ENCODE data around the gene SPARC. TPM values are rescaled to one million over a fixed set of nuclear protein-coding genes. Genes with fewer than 3 reads are reported as not detected.

SPARC gene
- total RNA-seq, 4 donors from 2014 or later = 918 to 2,129 (median 1,501) TPM

- TF ChIP-seq POLR2A (IDR thresholded peaks at IDR 0.05) (no peak), CTCF (IDR thresholded peaks at IDR 0.05) (peak; percentile 81 to 90 (median 89))
- Histone ChIP-seq H3K36me3 (no peaks in the 10 kb centered on the region), H3K27ac (no peak overlapping the region), H3K4me3 (no peak overlapping the region), H3K4me1 (no peaks in the 10 kb centered on the region), H3K9me3 (no peaks in the 10 kb centered on the region), H3K27me3 (no peaks in the 10 kb centered on the region)
- DNase-seq (ENCODE audit: low spot score in 2 of 2) = peak; percentile 63 to 88
- 0 to 5% methylated on average over 6 of the region's 6 CpGs for WGBS, 2 donors
Measured at GRCh38 chr5:151651997-151652645, 34.6 kb downstream of the SPARC start.

GRCh38 chr5:151648988-151649387, 37.7 kb downstream of the SPARC start:
- Histone ChIP-seq H3K9me3 (no peaks in the 10 kb centered on the region), H3K4me1 (no peaks in the 10 kb centered on the region), H3K4me3 (no peak overlapping the region), H3K27ac (no peak overlapping the region), H3K36me3 (no peaks in the 10 kb centered on the region), H3K27me3 (no peaks in the 10 kb centered on the region)
- TF ChIP-seq EP300 (IDR thresholded peaks at IDR 0.05) (no peak), CTCF (IDR thresholded peaks at IDR 0.05) (no peak)
- no peak for DNase-seq (ENCODE audit: low spot score in 2 of 2)
- WGBS, 2 donors = 57 to 68% methylated on average over 7 of the region's 7 CpGs

GRCh38 chr5:151648089-151648488, 38.6 kb downstream of the SPARC start:
- H3K36me3 ChIP-seq = no peaks in the 10 kb centered on the region
- H3K27me3 ChIP-seq = no peaks in the 10 kb centered on the region
- WGBS, 2 donors = 96 to 98% methylated on average over 2 of the region's 2 CpGs
- no peaks in the 10 kb centered on the region for H3K9me3 ChIP-seq
- no peak for TF ChIP-seq CTCF (IDR thresholded peaks at IDR 0.05)
- TF ChIP-seq EP300 (IDR thresholded peaks at IDR 0.05) = no peak
- TF ChIP-seq POLR2A (IDR thresholded peaks at IDR 0.05) = no peak
- no peak overlapping the region for H3K27ac ChIP-seq
- H3K4me3 ChIP-seq = no peak overlapping the region
- no peaks in the 10 kb centered on the region for H3K4me1 ChIP-seq
- no peak for DNase-seq (ENCODE audit: low spot score in 2 of 2)

GRCh38 chr5:151647320-151647861, 39.3 kb downstream of the SPARC start:
- H3K27ac ChIP-seq = no peak overlapping the region
- no peak for DNase-seq (ENCODE audit: low spot score in 2 of 2)
- TF ChIP-seq POLR2A (IDR thresholded peaks at IDR 0.05) = no peak
- TF ChIP-seq EP300 (IDR thresholded peaks at IDR 0.05) = no peak
- TF ChIP-seq CTCF (IDR thresholded peaks at IDR 0.05) = no peak
- no peak overlapping the region for H3K4me3 ChIP-seq
- no peaks in the 10 kb centered on the region for H3K27me3 ChIP-seq
- no peaks in the 10 kb centered on the region for H3K9me3 ChIP-seq
- no peaks in the 10 kb centered on the region for H3K36me3 ChIP-seq
- 85% methylated on average over 5 of the region's 5 CpGs for WGBS, 2 donors
- H3K4me1 ChIP-seq = no peaks in the 10 kb centered on the region

- Histone ChIP-seq H3K4me3 (no peak overlapping the region), H3K27me3 (no peaks in the 10 kb centered on the region), H3K4me1 (no peaks in the 10 kb centered on the region), H3K9me3 (no peaks in the 10 kb centered on the region), H3K36me3 (no peaks in the 10 kb centered on the region), H3K27ac (no peak overlapping the region)
- 77 to 92% methylated on average over 5 of the region's 5 CpGs for WGBS, 2 donors
- DNase-seq (ENCODE audit: low spot score in 2 of 2) = no peak
- TF ChIP-seq POLR2A (IDR thresholded peaks at IDR 0.05) (no peak), EP300 (IDR thresholded peaks at IDR 0.05) (no peak), CTCF (IDR thresholded peaks at IDR 0.05) (no peak)
Measured at GRCh38 chr5:151646334-151646733, 40.4 kb downstream of the SPARC start.
